Measurements from ENCODE around the gene CDKAL1. TPM values are rescaled to one million over a fixed set of nuclear protein-coding genes. Genes with fewer than 3 reads are reported as not detected.

Gene CDKAL1
- total and polyA plus RNA-seq, 9 of the 15 experiments (the other 6 are each of a cell fraction or from before 2014, with no cell fraction given), result 11.2 to 36.3 (median 20.1) TPM

- Histone ChIP-seq H3K79me2 (ENCODE audit: control insufficient read depth, insufficient read depth, low read length) (no peaks in the 10 kb centered on the region; the same call in 2 of the 3 replicates), H3K4me2 (ENCODE audit: insufficient read depth, low read length) (no peak overlapping the region), H3K27me3 (ENCODE audit: control insufficient read depth in 2 of 2, insufficient read depth in 2 of 2, low read length in 2 of 2) (no peaks in the 10 kb centered on the region), H3K27ac (ENCODE audit: extremely low read depth, low read depth, low read length) (no peak overlapping the region), H2AFZ (ENCODE audit: low read depth, low read length) (no peak overlapping the region), H3K9me1 (ENCODE audit: control insufficient read depth, insufficient read depth, low read length) (no peaks in the 10 kb centered on the region), H3K9ac (ENCODE audit: insufficient read depth in 1 of 2, low read depth in 2 of 2, low read length in 2 of 2) (no peak overlapping the region), H3K4me3 (no peak overlapping the region), H3K9me3 (replicated peaks; ENCODE audit: control insufficient read depth, insufficient read depth, low read depth, low read length) (no peaks in the 10 kb centered on the region), H4K20me1 (replicated peaks; ENCODE audit: control insufficient read depth, insufficient read depth, low read length) (no peaks in the 10 kb centered on the region), H3K4me1 (replicated peaks in 1 of 2; ENCODE audit: control insufficient read depth in 2 of 2, insufficient read depth in 2 of 2, low read length in 2 of 2) (no peaks in the 10 kb centered on the region), H3K36me3 (ENCODE audit: control insufficient read depth, insufficient read depth, low read length) (no peaks in the 10 kb centered on the region)
- ChIA-PET POLR2A (interaction anchor here (0.9 kb wide), 1 partner anchor 12 kb away, joined by 3 read pairs; no protein-coding TSS in a partner anchor), CTCF (ENCODE audit: low intra/inter-chr PET ratio) (no interaction called here)
- 92% methylated on average over 4 of the region's 4 CpGs for WGBS (ENCODE audit: insufficient coverage, low coverage, missing lambda C conversion rate)
- FAIRE-seq, result no peak
- in situ Hi-C loops (cut with MboI) (no loop called here), intact Hi-C loops (cut with micrococcal nuclease) (no loop called here)
- no TSS peak for BruUV-seq (replicated peaks)
- no peak for TF ChIP-seq FOXJ2 (tag; IDR thresholded peaks at IDR 0.05)
- no peak for TF ChIP-seq FOXA3 (CRISPR knock-in tag; conservative IDR thresholded peaks at IDR 0.05 in 1 of 2, IDR thresholded peaks at IDR 0.05 in 1 of 2)
- no peak for TF ChIP-seq ZFX (CRISPR knock-in tag; IDR thresholded peaks at IDR 0.05)
- TF ChIP-seq BACH1 (tag; IDR thresholded peaks at IDR 0.05), result no peak
- TF ChIP-seq EGR1 (conservative IDR thresholded peaks at IDR 0.05), result no peak
- TF ChIP-seq EP400 (IDR thresholded peaks at IDR 0.05), result no peak
- no peak for DNase-seq (ENCODE audit: extremely low read depth in 1 of 4, low spot score in 3 of 4)
- no peak for ATAC-seq
Measured at GRCh38 chr6:20642441-20642840, 108.2 kb downstream of the CDKAL1 start.

Measured in K562 (cell line).